Tongue (tissue), 3 donors: Measurements from ENCODE around the gene DHH. TPM values are rescaled to one million over a fixed set of nuclear protein-coding genes. Genes with fewer than 3 reads are reported as not detected.

Source experiments
- DNase-seq: peaks from one replicate; pipeline ENCODE4 v3.0.0-alpha.2; 2015
- small RNA-seq: library from RNA; depleted of rRNA; stranded (forward); fragments of <200 nt; gene quantifications from one replicate; pipeline ENCODE3, GENCODE V24; 2014; ENCODE audit warnings: low replicate concordance
- total RNA-seq: library from RNA; depleted of rRNA; stranded (reverse); fragments of >200 nt; gene quantifications from one replicate; pipeline ENCODE4 v1.2.3, GENCODE V29; 2014

Gene DHH
- total RNA-seq, 1 donor from 2014 or later, result 9.0 TPM

DNA sequence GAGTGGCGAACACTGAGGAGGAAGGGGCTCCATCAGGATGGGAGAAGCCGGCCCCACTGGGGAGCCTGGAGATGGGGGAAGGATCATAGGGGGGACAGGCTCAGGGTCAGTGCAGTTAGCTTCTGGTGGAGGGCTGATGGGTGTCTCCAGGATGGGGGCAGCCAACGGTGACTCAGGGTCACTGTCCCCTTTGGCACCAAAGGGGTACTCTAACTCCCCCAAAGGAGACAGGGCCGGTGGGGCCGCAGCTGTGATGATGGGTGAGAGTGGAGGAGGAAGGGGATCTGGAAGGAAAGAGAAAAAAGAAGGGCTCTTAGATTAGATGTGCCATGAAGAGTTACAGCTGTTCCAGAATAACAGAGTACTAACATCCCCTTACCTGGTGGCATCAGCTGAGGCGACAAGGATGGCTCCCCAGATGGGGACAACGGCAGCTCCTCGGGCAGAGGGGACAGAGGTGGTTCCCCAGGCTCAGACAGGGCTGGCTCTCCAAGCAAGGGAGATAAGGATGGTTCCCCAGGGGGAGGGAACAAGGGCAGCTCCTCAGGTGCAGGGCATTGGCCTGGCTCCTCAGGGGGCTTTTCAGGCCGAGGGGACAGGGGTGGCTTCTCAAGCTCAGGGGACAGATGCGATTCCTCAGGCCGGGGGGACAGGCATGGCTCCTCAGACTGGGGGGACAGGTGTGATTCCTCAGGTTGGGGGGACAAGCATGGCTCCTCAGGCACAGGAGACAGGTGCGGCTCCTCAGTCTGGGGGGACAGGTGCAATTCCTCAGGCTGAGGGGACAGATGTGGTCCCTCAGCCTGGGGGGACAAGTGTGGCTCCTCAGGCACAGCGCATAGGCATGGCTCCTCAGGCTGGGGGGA is 43.9 kb downstream of the DHH start:
- DNase-seq, result no peak

GRCh38 chr12:49049566-49050224 is 44.9 kb downstream of the DHH start:
- no peak for DNase-seq

DNA sequence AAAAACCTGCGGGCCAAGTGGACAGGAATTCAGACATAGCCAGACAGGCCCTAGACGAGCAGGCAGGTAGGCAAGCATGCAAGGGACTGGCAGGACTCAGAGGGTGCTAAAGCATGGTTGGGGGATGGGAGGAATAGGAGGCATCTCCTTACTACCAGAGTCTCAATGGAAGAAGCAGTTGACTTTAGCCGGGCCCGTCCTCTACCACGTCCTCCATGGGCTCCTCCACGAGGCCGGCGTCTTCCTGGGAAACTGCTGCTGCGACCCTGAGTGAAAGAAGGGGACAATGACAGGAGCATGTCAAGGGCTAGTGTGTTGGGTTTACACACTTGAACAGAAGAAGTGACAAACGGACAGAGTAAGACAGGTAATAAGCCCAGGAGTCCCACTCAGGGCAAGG is 45.6 kb downstream of the DHH start:
- no peak for DNase-seq

GRCh38 chr12:49046129-49046895 is 48.3 kb downstream of the DHH start:
- DNase-seq, result no peak

DNA sequence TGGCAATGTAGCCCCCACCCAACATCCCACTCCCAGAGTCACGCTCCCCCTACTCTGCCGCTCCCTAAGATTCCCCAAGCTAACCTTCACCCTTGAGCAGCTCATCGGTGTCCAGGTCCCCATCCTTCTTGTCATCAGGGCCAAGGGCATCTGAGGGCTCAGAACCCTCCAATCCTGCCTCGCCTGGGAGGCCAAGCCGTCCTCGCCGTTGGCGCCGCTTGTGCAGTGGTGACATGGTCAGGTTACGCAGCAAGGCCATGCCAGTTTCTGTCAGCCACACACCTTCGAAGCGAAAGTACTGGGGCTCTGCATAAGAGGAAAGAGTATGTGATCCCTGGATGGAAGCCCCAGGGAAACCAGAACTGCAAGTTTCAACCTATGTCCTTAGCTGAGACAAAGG is 49.9 kb downstream of the DHH start:
- DNase-seq, result no peak

DNA sequence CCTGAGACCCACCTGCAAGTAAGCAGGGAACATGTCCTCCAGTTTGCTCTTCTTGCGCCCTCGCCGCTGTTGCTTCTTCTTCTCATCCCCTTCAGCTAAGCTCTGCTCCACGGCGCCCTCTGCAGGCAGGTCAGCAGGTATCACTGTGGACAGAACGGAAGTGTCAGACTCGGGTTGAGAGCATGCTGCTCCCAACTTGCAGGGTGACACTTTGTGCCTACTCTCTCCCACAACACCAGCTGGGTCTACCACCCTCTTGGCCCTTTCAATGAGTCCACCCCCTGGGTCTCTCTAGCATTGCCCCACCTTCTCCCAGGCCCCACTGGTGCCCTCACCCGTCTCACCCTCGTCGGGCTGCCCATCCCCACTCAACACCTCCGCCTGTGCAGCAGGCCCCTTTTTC is 50.7 kb downstream of the DHH start:
- DNase-seq, result peak; percentile 52

DNA sequence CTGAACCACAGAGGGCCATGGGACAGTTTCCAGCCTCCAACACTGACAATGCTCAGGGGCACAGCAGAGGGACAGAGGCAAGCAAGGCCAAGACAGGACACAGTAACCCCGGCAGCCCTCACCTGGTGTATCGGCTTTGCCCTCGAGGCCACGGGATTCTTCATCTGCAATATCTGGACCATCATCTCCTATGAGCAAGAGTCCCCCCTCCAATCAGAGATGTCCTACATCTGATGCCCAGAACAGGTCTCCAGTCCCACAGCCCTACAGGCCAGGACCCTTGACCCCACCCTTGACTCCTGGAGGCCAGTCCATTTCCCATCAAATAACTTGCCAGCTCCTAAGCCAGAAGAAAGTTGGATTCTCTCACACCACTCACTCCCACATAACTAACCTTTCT is 51.4 kb downstream of the DHH start:
- no peak for DNase-seq

DNA sequence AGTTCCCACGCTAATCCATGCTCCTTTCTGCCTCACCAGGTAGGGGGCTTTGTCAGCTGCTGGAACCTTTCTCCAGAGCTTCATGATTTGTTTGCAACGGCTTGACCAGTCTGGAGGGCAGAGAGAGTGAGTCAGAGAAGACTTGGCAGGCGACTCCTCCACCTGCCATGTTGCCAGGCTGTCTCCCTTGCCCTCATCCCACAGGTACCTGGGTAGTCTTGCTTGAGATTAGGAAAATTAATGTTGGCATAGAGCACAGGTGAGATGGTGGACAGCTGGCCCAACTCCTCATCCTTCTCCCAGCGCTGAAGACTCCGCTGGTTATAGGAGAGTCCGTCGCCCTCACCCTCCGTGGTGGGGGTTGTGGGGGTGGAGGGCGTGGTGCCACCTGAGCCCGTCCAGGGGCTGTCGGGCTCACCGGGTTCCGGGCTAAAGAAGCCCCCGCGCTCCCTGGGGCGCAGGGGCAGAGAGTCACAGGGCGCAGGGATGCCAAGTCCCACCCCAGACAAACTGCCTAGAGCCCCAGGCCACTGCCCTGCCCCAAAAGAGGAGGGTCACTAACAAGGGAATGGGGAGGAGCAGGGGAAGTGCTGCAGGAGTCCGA is 52.6 kb downstream of the DHH start:
- DNase-seq, result no peak

- DNase-seq, result no peak
Measured at GRCh38 chr12:49041036-49041880, 53.3 kb downstream of the DHH start.

DNA sequence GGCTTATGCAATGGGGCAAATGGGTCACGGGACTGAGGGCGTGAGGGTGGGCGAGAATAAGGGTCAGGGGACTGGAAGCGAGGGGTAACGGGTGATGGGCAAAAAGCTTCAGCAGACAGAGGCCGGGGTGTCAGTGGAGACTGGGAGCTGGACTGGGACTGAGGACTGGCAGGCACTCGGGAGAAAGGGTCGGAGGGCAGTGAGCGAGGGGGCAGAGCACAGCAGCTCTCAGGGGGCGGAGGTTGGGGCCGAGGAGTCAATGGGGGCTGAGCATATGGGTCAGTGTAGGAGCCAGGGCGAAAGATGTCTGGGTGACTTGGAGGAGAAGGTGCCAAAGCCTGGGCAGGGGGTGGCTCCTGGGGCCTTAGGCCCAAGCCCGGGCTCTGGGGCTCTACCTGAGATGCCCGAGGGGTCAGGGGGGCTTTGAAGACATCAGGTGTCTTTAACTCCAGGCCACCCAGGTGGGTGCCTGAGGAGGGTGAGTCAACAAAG is 54.2 kb downstream of the DHH start:
- DNase-seq, result no peak

DNA sequence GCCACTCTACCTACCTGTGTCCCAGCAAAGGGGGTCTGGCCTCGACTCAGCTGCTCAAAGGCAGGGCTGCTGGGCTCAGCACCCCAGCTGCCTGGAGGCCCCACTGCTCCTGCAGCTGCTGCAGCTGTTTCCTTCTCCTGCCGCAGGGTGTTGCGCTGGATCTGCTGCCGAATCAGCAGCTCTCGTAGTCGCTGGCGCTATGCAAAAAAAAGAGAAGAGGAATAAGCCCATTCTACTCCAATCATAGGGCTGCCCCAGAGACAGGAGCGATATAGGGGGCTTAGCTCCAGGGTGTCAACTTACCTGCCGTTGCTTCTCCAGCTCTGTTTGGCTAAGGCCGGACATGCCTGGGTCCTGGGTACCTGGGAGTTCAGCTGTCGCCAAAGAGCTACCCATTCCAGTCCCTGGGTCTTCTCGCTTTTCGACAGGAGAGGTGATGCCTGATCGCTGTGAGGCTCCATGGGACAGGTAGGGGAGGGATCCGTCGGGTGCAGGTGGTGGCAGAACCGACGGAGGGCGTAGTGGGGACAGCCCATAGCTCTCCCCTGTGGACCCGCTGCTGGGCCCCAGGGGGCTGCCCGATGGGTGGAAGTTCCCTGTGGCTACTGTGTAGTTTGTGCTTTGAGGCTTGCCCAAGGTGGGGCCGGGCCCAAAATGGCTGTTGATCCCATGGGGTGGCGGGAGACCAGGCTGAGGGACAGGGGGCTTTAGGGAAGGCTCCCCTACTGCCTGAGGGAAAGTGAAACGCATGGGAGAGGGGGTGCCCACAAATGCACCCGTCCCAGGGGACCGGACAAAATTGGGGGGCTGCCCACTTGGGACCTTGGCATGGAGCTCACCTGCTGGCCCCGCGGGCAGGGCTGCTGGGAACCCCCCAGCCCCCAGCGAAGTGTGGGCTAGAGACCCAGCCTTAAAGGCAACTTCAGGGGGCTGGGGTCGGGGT is 54.9 kb downstream of the DHH start:
- DNase-seq, result no peak

- no peak for DNase-seq
Measured at GRCh38 chr12:49038291-49038955, 56.2 kb downstream of the DHH start.

DNA sequence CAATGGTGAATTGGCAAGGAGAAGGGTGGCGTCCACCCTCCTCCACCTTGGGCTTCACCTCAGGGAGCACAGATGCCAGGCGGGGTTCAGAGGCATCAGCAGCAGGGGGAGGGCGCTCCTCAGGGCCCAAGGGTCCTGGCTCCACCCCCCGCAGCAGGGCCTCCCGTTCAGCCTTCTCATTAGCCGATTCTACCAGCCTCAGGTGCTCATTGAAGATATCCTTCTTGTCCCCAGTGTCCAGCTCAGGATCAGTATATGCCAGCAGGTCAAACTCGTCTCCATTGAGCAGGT is 56.7 kb downstream of the DHH start:
- no peak for DNase-seq

- no peak for DNase-seq
Measured at GRCh38 chr12:49037111-49037946, 57.3 kb downstream of the DHH start.

Small RNAs within 50 kb of the gene (small RNA-seq; reads per million reads assigned to genes)
- gene RF00019, result not detected

Other genes starting within 250 kb of the DHH start
- 87.7 TPM for gene DDX23, start 242.6 kb downstream of the DHH start, total RNA-seq
- 2.9 TPM for gene RND1, start 228.9 kb downstream of the DHH start, total RNA-seq
- gene FKBP11, start 169.3 kb downstream of the DHH start, total RNA-seq, result 8.3 TPM
- 28.9 TPM for gene ARF3, start 137.3 kb downstream of the DHH start, total RNA-seq
- gene WNT10B, start 123.1 kb downstream of the DHH start, total RNA-seq, result 0.21 TPM
- not detected for gene WNT1, start 116.5 kb downstream of the DHH start, total RNA-seq
- 2.4 TPM for gene DDN, start 95.4 kb downstream of the DHH start, total RNA-seq
- 31.8 TPM for gene PRKAG1, start 76.0 kb downstream of the DHH start, total RNA-seq
- 42.5 TPM for gene KMT2D, start 34.0 kb downstream of the DHH start, total RNA-seq
- 0.31 TPM for gene RHEBL1, start 24.8 kb downstream of the DHH start, total RNA-seq
- 39.8 TPM for gene LMBR1L, start 16.0 kb upstream of the DHH start, total RNA-seq
- gene TUBA1B, start 36.6 kb upstream of the DHH start, total RNA-seq, result 509 TPM
- 491 TPM for gene TUBA1A, start 94.3 kb upstream of the DHH start, total RNA-seq
- 78.3 TPM for gene TUBA1C, start 170.3 kb upstream of the DHH start, total RNA-seq
- 5.2 TPM for gene PRPH, start 200.3 kb upstream of the DHH start, total RNA-seq
- gene TROAP, start 228.5 kb upstream of the DHH start, total RNA-seq, result 7.7 TPM
- gene C1QL4, start 242.4 kb upstream of the DHH start, total RNA-seq, result not detected